Transverse colon (tissue), 4 donors: ENCODE results near the gene STK38L. TPM values are rescaled to one million over a fixed set of nuclear protein-coding genes. Genes with fewer than 3 reads are reported as not detected.

ENCODE experiments used
- DNase-seq: peaks from one replicate; pipeline ENCODE4 v3.0.0-alpha.2; 2019
- H3K27ac ChIP-seq, 4 donors: fragments of 200-600 bp; sonication (generic); 2 replicates each; pipeline ENCODE4 v1.5.1; 2016 to 2018; ENCODE audit warnings: inconsistent platforms in 4 of 4
- H3K27me3 ChIP-seq: fragments of 200-600 bp; sonication (generic); 2 replicates; pipeline ENCODE4 v1.5.1; 2017; ENCODE audit warnings: inconsistent platforms
- H3K36me3 ChIP-seq, 4 donors: fragments of 200-600 bp; sonication (generic); 2 replicates each; pipeline ENCODE4 v1.5.1; 2017 to 2019; ENCODE audit warnings: inconsistent platforms in 4 of 4
- H3K4me1 ChIP-seq, 4 donors: fragments of 200-600 bp; sonication (generic); 2 replicates each; pipeline ENCODE4 v1.5.1; 2017 to 2020; ENCODE audit warnings: inconsistent platforms in 4 of 4
- H3K4me3 ChIP-seq, 4 donors: fragments of 200-600 bp; sonication (generic); 1 replicate in 1 of 4; 2 replicates in 3 of 4; pipeline versions ENCODE4 v1.5.1 to v1.6.1; 2017 to 2019; ENCODE audit warnings: inconsistent platforms in 4 of 4
- H3K9me3 ChIP-seq, 2 donors: fragments of 200-600 bp; sonication (generic); 2 replicates each; pipeline ENCODE4 v1.5.1; 2017 to 2019; ENCODE audit warnings: inconsistent platforms in 2 of 2
- CTCF ChIP-seq, 5 experiments: fragments of 200-600 bp in 3 of 5; fragments of 450-650 bp in 2 of 5; sonication (generic) in 3 of 5; IDR thresholded peaks; 1 replicate in 2 of 5; 2 replicates in 3 of 5; pipeline ENCODE4 v1.5.1; 2016 to 2017; ENCODE audit warnings: antibody characterized with exemption in 5 of 5, inconsistent platforms in 3 of 5, mild to moderate bottlenecking in 2 of 5, moderate library complexity in 1 of 5
- EP300 ChIP-seq: sonication (generic); formaldehyde crosslinking; IDR thresholded peaks from one replicate; pipeline ENCODE4 v1.6.1; 2017; ENCODE audit warnings: antibody characterized with exemption, low read depth
- POLR2A ChIP-seq: fragments of 450-650 bp; IDR thresholded peaks from one replicate; pipeline ENCODE4 v1.6.1; 2016; ENCODE audit warnings: antibody characterized with exemption, mild to moderate bottlenecking, moderate library complexity
- POLR2AphosphoS5 ChIP-seq, 3 donors: sonication (generic); formaldehyde crosslinking; IDR thresholded peaks; one replicate each; pipeline ENCODE4 v1.6.1; 2016; ENCODE audit warnings: antibody characterized with exemption in 3 of 3
- WGBS, 2 donors: methylation state at CpG; one replicate each; pipeline ENCODE4 v1.1.5; 2018; ENCODE audit warnings: low coverage in 1 of 2; 5-methylcytosine and 5-hydroxymethylcytosine counted together
- in situ Hi-C, 4 donors: fragments of 200-750 bp; cut with MboI; loops; one replicate each; pipeline versions ENCODE4 v1.15.0 to v1.15.1; 2017; ENCODE audit warnings: low sequenced_read_pairs in 3 of 4, low pct_ligation_motif_present in 1 of 4, low pct_unique_long_range_greater_than_20kb in 1 of 4
- intact Hi-C: fragments of 100-400 bp; cut with DNase I; formaldehyde crosslinking; loops from one replicate; pipeline ENCODE4 v1.15.1; 2023; ENCODE audit warnings: low total_unique reads
- total RNA-seq, 4 donors: library from RNA; depleted of rRNA; stranded (reverse); fragments of >200 nt; gene quantifications; one replicate each; pipeline ENCODE4 v1.1.0, GENCODE V29; 2016

STK38L gene
- total RNA-seq, 4 donors from 2014 or later = 18.5 to 51.8 (median 40.9) TPM

- H3K4me3 ChIP-seq = no peak overlapping the region
- no peaks in the 10 kb centered on the region for H3K4me1 ChIP-seq
- H3K9me3 ChIP-seq = no peaks in the 10 kb centered on the region
- no peaks in the 10 kb centered on the region for H3K27me3 ChIP-seq
- DNase-seq = no peak
- in situ Hi-C loops (no loop called here), intact Hi-C loops (no loop called here)
- H3K36me3 ChIP-seq = no peaks in the 10 kb centered on the region
- H3K27ac ChIP-seq = no peak overlapping the region
- WGBS, 2 donors = 84 to 88% methylated on average over 6 of the region's 6 CpGs
- TF ChIP-seq POLR2A = no peak
- TF ChIP-seq CTCF (IDR thresholded peaks at IDR 0.05) = no peak
- TF ChIP-seq POLR2AphosphoS5 (IDR thresholded peaks at IDR 0.05) = no peak
- TF ChIP-seq EP300 = no peak
These were observed 123.0 kb downstream of the STK38L start for GRCh38 chr12:27367078-27367477.

Other genes starting within 250 kb of the STK38L start
- gene TM7SF3, start 229.9 kb upstream of the STK38L start, total RNA-seq = 100 to 1,000 TPM in 1 of 4 donors, 10 to 100 TPM in 3; 38.6 to 123 (median 47.5) TPM
- gene MED21, start 221.7 kb upstream of the STK38L start, total RNA-seq = 10 to 100 TPM in 2 of 4 donors, 1 to 10 TPM in 2; 7.5 to 34.5 (median 20.3) TPM
- gene C12orf71, start 161.7 kb upstream of the STK38L start, total RNA-seq = not detected
- gene BMAL2, start 88.5 kb downstream of the STK38L start, total RNA-seq = 1 to 10 TPM in 2 of 4 donors, under 1 TPM in 2; 0.75 to 1.7 (median 1.3) TPM
- not detected for gene SMCO2, start 202.4 kb downstream of the STK38L start, total RNA-seq